GM23248 (cell line): ENCODE results near the gene SECISBP2L. TPM values are rescaled to one million over a fixed set of nuclear protein-coding genes. Genes with fewer than 3 reads are reported as not detected.
A peak's percentile ranks its signal among the peaks of the same experiment; 100 is the strongest.

Experiments
- DNase-seq: peaks from one replicate; pipeline ENCODE4 v3.0.0-alpha.2; 2015
- H2AFZ ChIP-seq: fragments of 200-600 bp; sonication (generic); 2 replicates; pipeline ENCODE4 v1.6.1; 2016; ENCODE audit warnings: antibody characterized with exemption
- H3F3A ChIP-seq: fragments of 200-600 bp; sonication (generic); 2 replicates; pipeline ENCODE4 v1.6.1; 2016; ENCODE audit warnings: mild to moderate bottlenecking, antibody characterized with exemption, mixed run types; ENCODE audit not compliant: insufficient read depth
- H3K27ac ChIP-seq: fragments of 200-600 bp; sonication (generic); 2 replicates; pipeline ENCODE4 v1.5.1; 2016; ENCODE audit warnings: mild to moderate bottlenecking
- H3K27me3 ChIP-seq: fragments of 200-600 bp; sonication (generic); replicated peaks from 2 replicates; pipeline ENCODE4 v1.6.1; 2016; ENCODE audit warnings: mild to moderate bottlenecking; ENCODE audit not compliant: insufficient read depth
- H3K36me3 ChIP-seq: fragments of 200-600 bp; sonication (generic); 2 replicates; pipeline ENCODE4 v1.6.1; 2016; ENCODE audit warnings: low read depth, mild to moderate bottlenecking
- H3K4me1 ChIP-seq: fragments of 200-600 bp; sonication (generic); 2 replicates; pipeline ENCODE4 v1.6.1; 2016; ENCODE audit warnings: mild to moderate bottlenecking; ENCODE audit not compliant: insufficient read depth
- H3K4me2 ChIP-seq: fragments of 200-600 bp; sonication (generic); one replicate; pipeline ENCODE4 v1.6.1; 2016; ENCODE audit warnings: mild to moderate bottlenecking; ENCODE audit not compliant: unreplicated experiment
- H3K4me3 ChIP-seq: fragments of 200-600 bp; sonication (generic); 2 replicates; pipeline ENCODE4 v1.5.1; 2016; ENCODE audit warnings: mild to moderate bottlenecking
- H3K79me2 ChIP-seq: fragments of 200-600 bp; sonication (generic); 2 replicates; pipeline ENCODE4 v1.6.1; 2016; ENCODE audit warnings: mild to moderate bottlenecking; ENCODE audit not compliant: insufficient read depth
- H3K9ac ChIP-seq: fragments of 200-600 bp; sonication (generic); 2 replicates; pipeline ENCODE4 v1.6.1; 2016; ENCODE audit warnings: mild to moderate bottlenecking
- H3K9me2 ChIP-seq: fragments of 200-600 bp; sonication (generic); 2 replicates; pipeline ENCODE4 v1.6.1; 2016; ENCODE audit warnings: mixed run types, mild to moderate bottlenecking, moderate library complexity; ENCODE audit not compliant: insufficient read depth
- H3K9me3 ChIP-seq: fragments of 200-600 bp; sonication (generic); one replicate; pipeline ENCODE4 v1.6.1; 2017; ENCODE audit warnings: low read depth
- H4K20me1 ChIP-seq: fragments of 200-600 bp; sonication (generic); 2 replicates; pipeline ENCODE4 v1.6.0; 2016; ENCODE audit not compliant: insufficient read depth
- EZH2 ChIP-seq: fragments of 200-600 bp; sonication (generic); IDR thresholded peaks from 2 replicates; pipeline ENCODE4 v1.6.1; 2018; ENCODE audit warnings: antibody characterized with exemption, mild to moderate bottlenecking; ENCODE audit not compliant: insufficient read depth, poor library complexity, severe bottlenecking
- EZH2phosphoT487 ChIP-seq: fragments of 200-600 bp; sonication (generic); IDR thresholded peaks from 2 replicates; pipeline ENCODE4 v1.6.1; 2018; ENCODE audit warnings: antibody characterized with exemption, moderate library complexity, mild to moderate bottlenecking, low read depth; ENCODE audit not compliant: insufficient read depth
- WGBS, 2 experiments: methylation state at CpG; one replicate each; pipeline ENCODE4 v1.1.6; 2015 to 2017; ENCODE audit warnings: low lambda C conversion rate in 2 of 2, low coverage in 1 of 2; ENCODE audit errors: missing lambda C conversion rate in 2 of 2; 5-methylcytosine and 5-hydroxymethylcytosine counted together
- in situ Hi-C: fragments of 300-500 bp; cut with MboI; formaldehyde crosslinking; loops from 2 replicates; pipeline ENCODE4 v1.15.0; 2020
- polyA plus RNA-seq: library from polyadenylated mRNA; unstranded; fragments of >200 nt; fragmentation: Nextera tagmentation; extraction: Ambion mirVana; gene quantifications from 2 replicates; pipeline ENCODE4 v1.2.1, GENCODE V29; 2016
- total RNA-seq: library from RNA; depleted of rRNA; stranded (reverse); fragments of >200 nt; shearing (Covaris generic); gene quantifications from 2 replicates; pipeline ENCODE4 v1.2.3, GENCODE V29; 2014

The SECISBP2L gene
- total and polyA plus RNA-seq, 2 experiments from 2014 or later: 26.8 to 29.8 TPM

DNA sequence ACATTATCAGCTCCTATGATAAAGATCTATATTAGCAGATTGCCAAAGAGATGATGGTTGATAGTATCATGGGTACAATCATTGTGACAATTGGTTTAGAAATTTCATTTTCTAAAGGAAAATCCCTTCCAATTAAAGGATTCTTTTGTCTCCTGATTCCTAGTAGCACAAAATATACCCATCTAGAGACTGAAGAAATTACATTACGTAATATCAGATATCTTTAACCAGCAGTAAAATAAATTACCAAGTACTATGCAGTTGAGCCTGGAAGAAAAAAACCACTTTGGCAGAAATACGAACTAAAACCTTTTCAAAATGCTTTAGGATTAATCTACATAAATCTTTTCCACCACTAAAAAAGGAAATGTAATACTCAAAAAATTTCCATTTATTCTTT lies 46.9 kb downstream of the SECISBP2L start:
- Histone ChIP-seq H3K4me2 (no peak overlapping the region), H3F3A (0 out of 2 replicates have a peak, but pooled peaks cover 9% of the 10 kb centered on the region), H3K9me3 (no peaks in the 10 kb centered on the region), H3K4me3 (no peak overlapping the region), H3K9me2 (no peaks in the 10 kb centered on the region), H3K4me1 (0 out of 2 replicates have a peak, but pooled peaks cover 4% of the 10 kb centered on the region), H4K20me1 (no peaks in the 10 kb centered on the region), H3K27ac (no peak overlapping the region), H3K79me2 (no peaks in the 10 kb centered on the region), H3K9ac (no peak overlapping the region), H3K27me3 (no peaks in the 10 kb centered on the region), H2AFZ (no peak overlapping the region), H3K36me3 (peaks cover 49% of the 10 kb centered on the region)
- no peak for DNase-seq
- in situ Hi-C loops: no loop called here
- 95 to 98% methylated on average over 2 of the region's 2 CpGs for WGBS, 2 experiments
- TF ChIP-seq EZH2: no peak
- no peak for TF ChIP-seq EZH2phosphoT487

DNA sequence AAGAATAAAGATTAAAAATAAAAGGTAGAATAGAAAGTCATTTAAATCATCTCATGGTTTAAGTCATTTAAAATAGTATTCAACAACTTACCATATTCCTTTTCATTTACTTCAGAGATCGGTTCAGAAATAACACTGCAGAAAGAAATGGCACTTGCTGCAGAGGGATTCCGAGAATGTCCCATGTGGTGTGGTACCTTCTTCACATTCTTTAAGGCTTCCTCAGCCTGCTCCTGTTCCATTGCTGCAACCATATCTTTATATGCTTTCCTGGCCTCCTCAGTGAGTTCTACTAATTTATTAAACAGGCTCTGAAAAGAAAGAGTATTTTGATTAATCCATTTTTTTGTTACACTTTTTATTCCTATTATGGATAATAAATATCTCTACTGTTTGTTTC lies 50.0 kb downstream of the SECISBP2L start:
- Histone ChIP-seq H3K9me2 (no peaks in the 10 kb centered on the region), H3K27ac (no peak overlapping the region), H3K36me3 (peaks cover 72% of the 10 kb centered on the region), H2AFZ (no peak overlapping the region), H3K9ac (no peak overlapping the region), H3K27me3 (no peaks in the 10 kb centered on the region), H3K4me3 (no peak overlapping the region), H4K20me1 (no peaks in the 10 kb centered on the region), H3K4me1 (peaks cover 8% of the 10 kb centered on the region; the same call in 1 of the 2 replicates), H3F3A (0 out of 2 replicates have a peak, but pooled peaks cover 9% of the 10 kb centered on the region), H3K79me2 (no peaks in the 10 kb centered on the region), H3K4me2 (no peak overlapping the region), H3K9me3 (no peaks in the 10 kb centered on the region)
- no peak for TF ChIP-seq EZH2
- TF ChIP-seq EZH2phosphoT487: no peak
- in situ Hi-C loops: no loop called here
- peak; percentile 40 for DNase-seq
- 93 to 100% methylated on average over 2 of the region's 2 CpGs for WGBS, 2 experiments

DNA sequence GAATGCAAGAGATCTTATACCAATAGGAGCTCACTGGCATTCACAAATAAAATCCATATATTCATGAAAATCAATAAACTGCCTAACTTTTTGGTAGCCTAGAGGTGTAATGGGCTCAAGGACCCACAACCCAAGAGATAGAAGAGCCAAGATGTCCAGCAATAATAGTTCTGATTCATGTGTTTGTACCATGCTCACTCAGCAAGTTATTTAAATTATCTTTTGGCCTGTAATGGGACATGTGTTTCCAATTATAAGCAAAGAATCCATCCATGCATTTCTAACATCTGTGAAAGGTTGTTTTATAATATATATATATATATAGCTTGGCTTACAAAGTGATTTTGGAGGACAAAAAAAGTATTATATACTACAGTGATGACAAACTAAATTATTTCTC lies 52.9 kb downstream of the SECISBP2L start:
- Histone ChIP-seq H3K9me3 (no peaks in the 10 kb centered on the region), H3K27ac (no peak overlapping the region), H3K9me2 (no peaks in the 10 kb centered on the region), H3K36me3 (peaks cover 59% of the 10 kb centered on the region), H3K4me1 (peaks cover 8% of the 10 kb centered on the region; the same call in 1 of the 2 replicates), H4K20me1 (no peaks in the 10 kb centered on the region), H3K4me2 (no peak overlapping the region), H3F3A (0 out of 2 replicates have a peak, but pooled peaks cover 9% of the 10 kb centered on the region), H3K9ac (no peak overlapping the region), H2AFZ (no peak overlapping the region), H3K27me3 (no peaks in the 10 kb centered on the region), H3K4me3 (no peak overlapping the region), H3K79me2 (no peaks in the 10 kb centered on the region)
- DNase-seq: peak; percentile 18
- no peak for TF ChIP-seq EZH2
- no peak for TF ChIP-seq EZH2phosphoT487
- in situ Hi-C loops: no loop called here

- no peak overlapping the region for H3K4me3 ChIP-seq
- TF ChIP-seq EZH2 (no peak), EZH2phosphoT487 (no peak)
- no peak overlapping the region for H2AFZ ChIP-seq
- H4K20me1 ChIP-seq: no peaks in the 10 kb centered on the region
- in situ Hi-C loops: no loop called here
- peaks cover 8% of the 10 kb centered on the region; the same call in 1 of the 2 replicates for H3K4me1 ChIP-seq
- no peaks in the 10 kb centered on the region for H3K9me3 ChIP-seq
- H3K4me2 ChIP-seq: no peak overlapping the region
- no peak for DNase-seq
- WGBS, 2 experiments: 100% methylated on average over 1 of the region's 1 CpG
- H3K79me2 ChIP-seq: no peaks in the 10 kb centered on the region
- 0 out of 2 replicates have a peak, but pooled peaks cover 9% of the 10 kb centered on the region for H3F3A ChIP-seq
- H3K9ac ChIP-seq: no peak overlapping the region
- H3K36me3 ChIP-seq: peaks cover 54% of the 10 kb centered on the region
- no peaks in the 10 kb centered on the region for H3K9me2 ChIP-seq
- H3K27me3 ChIP-seq: no peaks in the 10 kb centered on the region
- no peak overlapping the region for H3K27ac ChIP-seq
These were observed 53.7 kb downstream of the SECISBP2L start for GRCh38 chr15:48992545-48992944.

- peaks cover 50% of the 10 kb centered on the region for H3K36me3 ChIP-seq
- in situ Hi-C loops: no loop called here
- H3K27me3 ChIP-seq: no peaks in the 10 kb centered on the region
- H3K4me1 ChIP-seq: peaks cover 8% of the 10 kb centered on the region; the same call in 1 of the 2 replicates
- H4K20me1 ChIP-seq: no peaks in the 10 kb centered on the region
- H3K9ac ChIP-seq: no peak overlapping the region
- H3K9me2 ChIP-seq: no peaks in the 10 kb centered on the region
- DNase-seq: no peak
- no peak overlapping the region for H3K4me3 ChIP-seq
- H3K4me2 ChIP-seq: no peak overlapping the region
- no peaks in the 10 kb centered on the region for H3K79me2 ChIP-seq
- H2AFZ ChIP-seq: no peak overlapping the region
- TF ChIP-seq EZH2: no peak
- no peak for TF ChIP-seq EZH2phosphoT487
- H3F3A ChIP-seq: 0 out of 2 replicates have a peak, but pooled peaks cover 8% of the 10 kb centered on the region
- no peaks in the 10 kb centered on the region for H3K9me3 ChIP-seq
- no peak overlapping the region for H3K27ac ChIP-seq
- 80 to 81% methylated on average over 6 of the region's 6 CpGs for WGBS, 2 experiments
These were observed 54.1 kb downstream of the SECISBP2L start for GRCh38 chr15:48992096-48992495.
